Stimulated activated CD8-positive, alpha-beta memory T cell treated with anti-CD3 and anti-CD28 coated beads, Interleukin-7, amount 100 ng/mL, for 4 hours (primary cell): ENCODE data around the gene SUGT1.

Experiments used
- DNase-seq, 2 donors: peaks; one replicate each; pipeline ENCODE4 v3.0.0-alpha.2; 2020; ENCODE audit warnings: low read depth in 2 of 2

Gene SUGT1

DNA sequence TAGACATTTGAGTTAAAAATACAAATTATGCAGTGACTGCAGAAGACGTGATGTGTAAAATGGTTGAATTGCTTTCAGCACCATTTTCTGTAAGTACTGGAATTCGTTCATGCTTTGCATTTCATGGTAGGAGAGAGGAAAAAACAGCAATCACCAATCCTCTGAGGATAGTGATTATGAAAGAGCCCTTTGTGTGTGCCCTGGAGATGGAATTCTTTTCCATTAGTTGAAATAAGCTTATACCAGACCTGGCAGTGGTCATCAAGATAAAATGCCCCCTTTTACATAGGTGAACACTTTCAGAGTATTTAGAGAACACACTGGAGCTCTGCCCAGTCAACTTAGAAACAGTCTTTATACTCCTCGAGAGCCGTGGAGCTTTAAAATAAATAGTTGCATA lies 85.3 kb downstream of the SUGT1 start:
- DNase-seq: no peak

DNA sequence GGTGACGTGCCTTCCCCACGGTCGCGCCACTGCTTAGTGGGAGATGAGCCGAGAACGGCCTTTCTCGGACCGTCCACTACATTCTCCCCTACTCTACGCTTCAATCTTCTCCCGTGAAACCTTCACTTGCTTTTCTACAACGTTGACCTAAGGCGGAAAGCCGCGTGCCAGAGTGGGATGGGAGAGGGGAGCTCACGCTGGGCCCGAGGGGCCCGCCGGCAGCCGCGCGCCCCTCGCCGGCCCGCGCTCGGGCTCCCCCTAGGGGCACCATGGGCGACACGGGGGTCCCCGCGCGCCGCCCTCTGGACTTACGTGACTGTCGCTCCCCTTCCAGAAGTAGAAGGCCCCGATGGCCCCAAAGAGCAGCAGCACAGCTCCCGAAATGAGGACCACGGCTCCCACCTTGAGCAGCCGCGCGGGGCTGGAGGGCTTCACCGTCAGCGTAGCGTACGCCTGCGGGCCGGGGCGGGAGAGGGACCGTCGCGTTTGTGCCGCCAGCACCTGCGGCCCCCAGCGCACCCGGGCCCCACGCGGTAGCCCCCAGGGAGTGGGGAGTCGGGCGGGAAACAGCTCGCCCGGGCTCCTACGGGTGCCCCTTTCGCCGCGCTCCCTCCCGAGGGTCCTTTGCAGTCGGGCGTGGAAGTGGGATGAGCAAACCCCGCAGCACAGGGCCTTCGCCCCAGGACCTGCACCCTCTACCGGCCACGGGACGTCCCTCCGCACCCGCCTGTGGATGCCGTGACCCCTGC lies 86.3 kb downstream of the SUGT1 start:
- peak in 1 of 2 donors; percentile 11 for DNase-seq

DNA sequence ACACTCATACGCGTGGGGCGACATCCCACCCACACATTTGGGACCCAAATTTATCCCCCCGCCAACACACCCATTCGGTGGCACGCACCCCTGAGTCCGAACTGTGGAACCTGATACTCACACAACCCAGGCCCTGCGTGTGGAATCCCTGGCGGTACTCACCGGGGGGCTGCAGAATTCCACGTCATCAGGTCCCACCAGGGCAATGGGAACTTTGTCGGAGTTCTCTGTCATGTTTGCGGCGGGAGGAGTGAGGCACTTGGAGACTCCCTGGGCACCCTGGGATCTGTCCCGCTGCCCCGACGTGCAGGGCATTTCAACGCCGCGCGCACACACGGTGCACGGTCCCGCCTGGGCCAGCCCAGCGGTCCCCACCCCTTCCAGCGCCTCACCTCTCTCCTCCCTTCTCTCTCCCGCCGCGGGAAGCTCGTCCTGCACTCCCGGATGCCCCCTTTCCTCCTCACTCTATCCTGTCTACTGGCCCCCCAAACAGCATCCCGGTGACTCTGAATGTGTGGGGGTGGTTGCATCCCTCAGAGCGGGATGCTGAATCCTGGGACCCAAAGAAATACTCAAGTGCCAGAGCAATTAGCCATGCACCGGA lies 86.9 kb downstream of the SUGT1 start, which contains the start of gene CNMD:
Gene CNMD (minus strand): TSS at position 353 of the 604 bp plus-strand sequence. CDS start 119 bp downstream, at position 234.
- DNase-seq: no peak

DNA sequence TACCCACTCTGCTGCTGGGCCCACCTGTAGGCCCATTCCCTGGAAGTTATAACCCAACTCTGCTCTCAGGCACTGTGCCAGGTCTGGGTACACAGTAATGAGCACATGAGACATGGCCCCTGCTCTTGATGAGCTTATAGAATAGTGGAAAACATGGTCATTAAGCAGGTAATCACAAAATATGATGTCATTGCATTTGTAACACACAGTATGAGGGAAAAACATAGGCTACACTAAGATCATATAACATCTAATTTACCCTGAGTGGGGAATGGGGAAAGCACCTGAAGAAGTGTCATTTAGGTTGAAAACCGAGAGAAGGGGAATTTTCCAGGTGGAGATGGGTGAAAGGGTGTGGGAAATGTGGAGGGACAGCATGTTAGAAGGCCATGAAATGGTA lies 90.9 kb downstream of the SUGT1 start:
- DNase-seq: no peak

DNA sequence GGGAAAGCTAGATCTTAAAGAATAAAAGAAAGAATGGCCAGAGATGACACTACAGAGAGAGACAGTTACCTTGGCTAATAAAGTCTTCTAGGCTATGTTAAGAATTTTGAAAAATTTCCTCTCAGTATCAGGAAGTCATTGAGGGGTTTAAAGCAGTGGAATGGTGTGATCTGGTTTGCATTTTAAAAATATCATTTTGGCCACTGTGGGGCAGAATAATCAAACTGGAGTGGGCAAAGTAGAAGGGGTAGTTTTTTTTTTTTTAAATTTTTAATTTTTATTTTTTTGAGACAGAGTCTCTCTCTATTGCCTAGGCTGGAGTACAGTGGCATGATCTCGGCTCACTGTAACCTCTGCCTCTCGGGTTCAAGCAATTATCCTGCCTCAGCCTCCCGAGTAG lies 91.4 kb downstream of the SUGT1 start:
- no peak for DNase-seq

DNA sequence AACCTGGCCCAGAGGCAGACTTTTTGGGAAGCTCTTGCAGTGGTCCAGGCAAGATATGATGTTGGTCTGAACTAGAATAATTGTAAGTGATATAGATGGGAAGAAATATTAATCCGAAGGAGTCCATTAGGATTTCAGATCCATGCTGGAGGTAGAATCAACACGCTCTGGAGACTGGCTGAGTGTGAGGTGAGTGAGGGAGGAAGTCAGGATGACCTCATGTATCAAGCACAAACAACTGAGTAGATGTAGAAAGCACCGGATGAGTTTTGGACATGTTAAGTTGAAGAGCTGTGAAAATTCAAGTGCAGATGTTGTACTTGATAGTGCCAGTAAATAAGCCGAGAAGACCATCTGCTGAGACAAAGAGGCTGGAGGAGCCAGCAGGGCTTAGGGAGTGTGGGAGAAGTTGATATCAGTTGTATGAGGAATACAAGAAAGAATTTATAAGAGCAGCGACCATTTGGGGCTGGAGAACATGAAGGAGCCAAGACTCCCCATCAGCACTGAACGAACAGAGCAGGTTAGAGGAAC lies 92.3 kb downstream of the SUGT1 start:
- no peak for DNase-seq

DNA sequence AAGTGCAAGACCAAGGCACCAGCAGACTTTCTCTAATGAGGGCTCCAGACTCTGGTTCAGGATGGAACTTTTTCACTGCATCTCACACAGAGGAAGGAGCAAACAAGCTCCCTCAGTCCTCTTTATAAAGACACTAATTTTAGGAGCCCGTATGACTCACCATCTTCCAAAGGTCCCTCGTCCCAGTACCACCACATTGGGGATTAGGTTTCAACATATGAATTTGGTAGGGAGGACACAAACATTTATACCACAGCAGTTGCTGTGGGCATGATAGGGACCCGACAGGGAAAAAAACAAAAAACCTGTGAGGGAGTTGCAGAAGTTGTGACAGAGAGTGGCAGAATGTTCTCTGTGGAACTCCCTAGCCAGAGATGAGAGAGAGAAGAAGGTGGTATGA lies 93.5 kb downstream of the SUGT1 start:
- DNase-seq: no peak

DNA sequence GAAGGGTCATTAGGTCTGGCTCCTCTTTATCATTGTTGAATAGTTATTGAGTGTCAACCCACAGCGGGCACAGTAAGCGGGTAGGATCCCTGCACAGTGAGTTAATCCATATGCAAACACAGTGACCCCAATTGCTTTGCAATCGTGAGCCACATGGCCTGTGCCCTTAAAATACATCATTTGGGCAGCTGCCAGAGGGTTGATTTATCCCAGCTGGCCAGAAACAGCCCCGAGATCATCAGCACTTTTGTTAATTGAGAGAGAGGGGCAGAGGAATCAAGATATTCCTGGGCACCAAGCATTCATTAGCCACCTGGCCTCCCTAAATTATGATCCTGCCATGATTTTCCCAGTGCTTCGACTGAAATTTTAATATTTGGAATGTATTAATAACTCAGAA lies 96.8 kb downstream of the SUGT1 start:
- DNase-seq: no peak
